ENCODE results near the gene NALCN. TPM values are rescaled to one million over a fixed set of nuclear protein-coding genes. Genes with fewer than 3 reads are reported as not detected.

NALCN gene
- total and polyA plus RNA-seq, 2 donors (not counting 1 experiment from before 2014, with no cell fraction given): not detected

DNA sequence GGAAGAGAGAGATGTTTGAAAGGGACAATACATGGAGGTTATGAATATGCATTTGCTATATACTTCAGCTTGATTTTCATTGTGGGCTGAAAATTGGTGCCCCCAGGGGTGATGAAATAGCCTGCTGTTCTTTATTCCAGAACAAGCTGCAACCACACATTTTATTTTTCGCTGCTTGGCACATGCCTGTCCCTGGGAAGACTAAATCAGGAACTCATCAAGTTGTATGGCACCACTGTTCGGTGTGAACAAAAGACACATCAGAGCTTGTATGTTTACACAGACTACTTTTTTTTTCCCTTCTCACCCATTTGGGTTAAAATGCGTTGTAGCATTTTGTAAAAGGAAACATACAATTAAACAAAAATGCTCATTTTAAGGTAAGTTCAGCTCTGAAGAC lies 230.7 kb downstream of the NALCN start:
- ChIA-PET POLR2A (no interaction called here), CTCF (interaction anchor here (0.7 kb wide), 1 partner anchor 14 kb away, joined by 3 read pairs; no protein-coding TSS in a partner anchor)
- 80% methylated on average over 1 of the region's 3 CpGs for WGBS (ENCODE audit: insufficient coverage)
- Histone ChIP-seq H4K20me1 (ENCODE audit: control insufficient read depth, insufficient read depth, low read length, poor library complexity, severe bottlenecking) (no peaks in the 10 kb centered on the region), H3K36me3 (replicated peaks in 1 of 2; ENCODE audit: control extremely low read depth in 1 of 2, control insufficient read depth in 1 of 2, extremely low read depth in 1 of 2, insufficient read depth in 2 of 2, low read length in 1 of 2) (no peaks in the 10 kb centered on the region), H3K27ac (ENCODE audit: low read length in 2 of 2) (no peak overlapping the region), H3K4me1 (ENCODE audit: control insufficient read depth in 2 of 2, insufficient read depth in 2 of 2, low read length in 2 of 2) (no peaks in the 10 kb centered on the region), H3K27me3 (replicated peaks in 1 of 4; ENCODE audit: control extremely low read depth in 1 of 4, control insufficient read depth in 3 of 4, insufficient read depth in 4 of 4, low read length in 3 of 4) (no peaks in the 10 kb centered on the region), H3K4me2 (replicated peaks; ENCODE audit: low read depth, low read length, poor library complexity, severe bottlenecking) (no peak overlapping the region), H2AFZ (ENCODE audit: insufficient read depth, low read depth, low read length, poor library complexity, severe bottlenecking) (no peak overlapping the region), H3K9me3 (ENCODE audit: control extremely low read depth in 1 of 3, control insufficient read depth in 2 of 3, insufficient read depth in 1 of 3, low read length in 2 of 3) (peaks cover 0 to 7% (median 0%) of the 10 kb centered on the region in 3 donors), H3K9ac (ENCODE audit: low read length) (no peak overlapping the region), H3K4me3 (ENCODE audit: control extremely low read depth in 1 of 5, extremely low read depth in 1 of 5, insufficient read depth in 1 of 5, low read depth in 2 of 5, low read length in 4 of 5) (no peak overlapping the region), H3K79me2 (ENCODE audit: control insufficient read depth, insufficient read depth, low read length) (no peaks in the 10 kb centered on the region)
- Mint-ChIP-seq H3K27me3 (no peaks in the 10 kb centered on the region), H3K4me1 (no peaks in the 10 kb centered on the region), H3K4me3 (no peak overlapping the region), H3K27ac (no peak overlapping the region), H3K9me3 (ENCODE audit: insufficient read depth) (no peaks in the 10 kb centered on the region)
- intact Hi-C loops (cut with micrococcal nuclease): no loop called here
- TF ChIP-seq, protein P1, sequence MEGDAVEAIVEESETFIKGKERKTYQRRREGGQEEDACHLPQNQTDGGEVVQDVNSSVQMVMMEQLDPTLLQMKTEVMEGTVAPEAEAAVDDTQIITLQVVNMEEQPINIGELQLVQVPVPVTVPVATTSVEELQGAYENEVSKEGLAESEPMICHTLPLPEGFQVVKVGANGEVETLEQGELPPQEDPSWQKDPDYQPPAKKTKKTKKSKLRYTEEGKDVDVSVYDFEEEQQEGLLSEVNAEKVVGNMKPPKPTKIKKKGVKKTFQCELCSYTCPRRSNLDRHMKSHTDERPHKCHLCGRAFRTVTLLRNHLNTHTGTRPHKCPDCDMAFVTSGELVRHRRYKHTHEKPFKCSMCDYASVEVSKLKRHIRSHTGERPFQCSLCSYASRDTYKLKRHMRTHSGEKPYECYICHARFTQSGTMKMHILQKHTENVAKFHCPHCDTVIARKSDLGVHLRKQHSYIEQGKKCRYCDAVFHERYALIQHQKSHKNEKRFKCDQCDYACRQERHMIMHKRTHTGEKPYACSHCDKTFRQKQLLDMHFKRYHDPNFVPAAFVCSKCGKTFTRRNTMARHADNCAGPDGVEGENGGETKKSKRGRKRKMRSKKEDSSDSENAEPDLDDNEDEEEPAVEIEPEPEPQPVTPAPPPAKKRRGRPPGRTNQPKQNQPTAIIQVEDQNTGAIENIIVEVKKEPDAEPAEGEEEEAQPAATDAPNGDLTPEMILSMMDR (IDR thresholded peaks at IDR 0.05): no peak
- no peak for TF ChIP-seq EZH2 (IDR thresholded peaks at IDR 0.05; ENCODE audit: borderline replicate concordance, insufficient read depth, low read depth, low read length, poor library complexity, severe bottlenecking)
- DNase-seq: no peak
- ATAC-seq (ENCODE audit: low read depth): no peak

DNA sequence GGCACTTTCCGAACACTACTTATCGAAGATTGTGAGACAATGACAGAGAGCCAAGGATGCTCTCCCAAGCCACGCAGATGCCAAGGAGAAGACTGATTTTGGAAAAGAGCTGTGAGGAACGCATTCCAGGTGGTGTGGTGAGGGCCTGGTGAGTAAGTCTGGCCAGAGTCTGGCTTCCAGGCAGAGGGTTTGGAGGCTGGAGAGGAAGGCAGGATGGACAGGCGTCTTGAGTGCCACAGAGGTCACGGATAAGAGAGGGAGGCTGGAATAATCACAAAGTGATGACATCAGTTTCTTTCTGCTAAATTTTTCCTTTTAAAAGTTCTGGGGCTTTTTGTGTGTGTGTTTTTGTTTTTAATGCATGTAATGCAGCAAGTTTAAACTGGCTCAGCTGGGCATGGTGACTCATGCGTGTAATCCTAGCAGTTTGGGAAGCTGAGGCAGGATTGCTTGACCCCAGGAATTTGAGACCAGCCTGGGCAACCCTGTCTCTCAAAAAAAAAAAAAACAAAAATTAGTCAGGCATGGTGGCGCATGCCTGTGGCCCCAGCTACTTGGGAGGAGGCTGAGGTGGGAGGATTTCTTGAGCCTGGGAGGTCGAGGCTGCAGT lies 235.1 kb downstream of the NALCN start:
- Histone ChIP-seq H3K4me1 (ENCODE audit: control insufficient read depth in 2 of 2, insufficient read depth in 2 of 2, low read length in 2 of 2) (no peaks in the 10 kb centered on the region), H3K4me2 (replicated peaks; ENCODE audit: low read depth, low read length, poor library complexity, severe bottlenecking) (no peak overlapping the region), H3K27ac (ENCODE audit: low read length in 2 of 2) (no peak overlapping the region), H3K36me3 (replicated peaks in 1 of 2; ENCODE audit: control extremely low read depth in 1 of 2, control insufficient read depth in 1 of 2, extremely low read depth in 1 of 2, insufficient read depth in 2 of 2, low read length in 1 of 2) (no peaks in the 10 kb centered on the region), H3K4me3 (ENCODE audit: control extremely low read depth in 1 of 5, extremely low read depth in 1 of 5, insufficient read depth in 1 of 5, low read depth in 2 of 5, low read length in 4 of 5) (no peak overlapping the region), H3K9ac (ENCODE audit: low read length) (no peak overlapping the region), H3K27me3 (replicated peaks in 1 of 4; ENCODE audit: control extremely low read depth in 1 of 4, control insufficient read depth in 3 of 4, insufficient read depth in 4 of 4, low read length in 3 of 4) (no peaks in the 10 kb centered on the region), H3K9me3 (ENCODE audit: control extremely low read depth in 1 of 3, control insufficient read depth in 2 of 3, insufficient read depth in 1 of 3, low read length in 2 of 3) (peaks cover 0 to 12% (median 0%) of the 10 kb centered on the region in 3 donors), H4K20me1 (ENCODE audit: control insufficient read depth, insufficient read depth, low read length, poor library complexity, severe bottlenecking) (no peaks in the 10 kb centered on the region), H3K79me2 (ENCODE audit: control insufficient read depth, insufficient read depth, low read length) (no peaks in the 10 kb centered on the region), H2AFZ (ENCODE audit: insufficient read depth, low read depth, low read length, poor library complexity, severe bottlenecking) (no peak overlapping the region)
- Mint-ChIP-seq H3K9me3 (ENCODE audit: insufficient read depth) (no peaks in the 10 kb centered on the region), H3K4me3 (no peak overlapping the region), H3K4me1 (no peaks in the 10 kb centered on the region), H3K27me3 (no peaks in the 10 kb centered on the region), H3K27ac (no peak overlapping the region)
- intact Hi-C loops (cut with micrococcal nuclease): no loop called here
- ChIA-PET POLR2A (no interaction called here), CTCF (no interaction called here)
- DNase-seq: no peak
- WGBS (ENCODE audit: insufficient coverage): 90% methylated on average over 8 of the region's 9 CpGs
- ATAC-seq (ENCODE audit: low read depth): no peak
- no peak for TF ChIP-seq EZH2 (IDR thresholded peaks at IDR 0.05; ENCODE audit: borderline replicate concordance, insufficient read depth, low read depth, low read length, poor library complexity, severe bottlenecking)
- TF ChIP-seq, protein P1 (IDR thresholded peaks at IDR 0.05): no peak

All from B cell (primary cell).